Measurements from ENCODE around the gene PIK3R4. TPM values are rescaled to one million over a fixed set of nuclear protein-coding genes. Genes with fewer than 3 reads are reported as not detected.

Gene PIK3R4
- total and polyA plus RNA-seq, 2 experiments from 2014 or later, result 19.4 to 23.2 TPM

GRCh38 chr3:130732501-130732900 is 14.1 kb downstream of the PIK3R4 start:
- peaks cover 14% of the 10 kb centered on the region for H3K36me3 ChIP-seq
- H3K27me3 ChIP-seq, result no peaks in the 10 kb centered on the region
- H3K27ac ChIP-seq, result no peak overlapping the region
- TF ChIP-seq CTCF (IDR thresholded peaks at IDR 0.05; ENCODE audit: low read depth, low read length), result no peak
- no peak overlapping the region for H3K4me3 ChIP-seq
- H3K9me3 ChIP-seq (ENCODE audit: low read depth), result no peaks in the 10 kb centered on the region
- DNase-seq (ENCODE audit: low read depth in 1 of 2, low spot score in 1 of 2), result no peak
- no peaks in the 10 kb centered on the region for H3K4me1 ChIP-seq (ENCODE audit: low read depth)

DNA sequence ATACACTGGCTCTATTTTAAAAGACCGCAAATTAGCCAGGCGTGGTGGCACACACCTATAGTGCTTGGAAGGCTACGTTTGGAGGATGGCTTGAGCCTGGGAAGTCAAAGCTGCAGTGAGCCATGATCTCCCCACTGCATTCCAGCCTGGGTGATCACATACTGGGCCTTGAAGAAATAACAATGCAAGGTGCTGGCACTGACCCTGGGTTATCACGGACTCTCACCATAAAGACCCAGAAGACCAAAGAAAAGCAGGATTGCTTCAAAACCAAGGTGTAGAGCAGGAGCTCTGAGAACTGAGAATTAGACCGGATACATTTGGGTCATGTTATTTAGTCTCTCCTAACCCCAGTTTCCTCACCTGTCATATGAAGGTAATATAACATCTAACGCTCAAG is 14.8 kb downstream of the PIK3R4 start:
- DNase-seq (ENCODE audit: low read depth in 1 of 2, low spot score in 1 of 2), result no peak
- Histone ChIP-seq H3K4me3 (no peak overlapping the region), H3K36me3 (peaks cover 14% of the 10 kb centered on the region)

DNA sequence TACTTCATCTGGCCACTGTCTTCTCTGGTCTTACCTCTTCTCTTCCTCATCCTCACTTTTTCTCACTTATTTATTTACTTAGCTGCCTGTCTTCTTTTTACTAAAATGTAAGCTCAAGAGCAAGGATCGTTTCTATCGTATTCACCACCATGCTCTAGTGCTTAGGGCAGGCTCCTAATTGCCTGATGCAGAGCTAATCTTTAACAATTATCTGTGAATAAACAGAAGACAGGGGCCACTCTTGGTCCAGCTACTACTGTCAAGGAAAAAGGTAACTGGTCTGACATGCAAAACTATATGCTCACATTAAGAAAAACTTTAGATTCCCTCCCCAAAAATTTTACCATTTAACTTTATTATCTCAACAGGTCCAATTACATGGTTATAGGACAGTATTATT is 17.5 kb downstream of the PIK3R4 start:
- H3K36me3 ChIP-seq, result peaks cover 14% of the 10 kb centered on the region
- no peak overlapping the region for H3K4me3 ChIP-seq
- peaks cover 3% of the 10 kb centered on the region for H3K4me1 ChIP-seq (ENCODE audit: low read depth)
- peak overlapping the region; percentile 12 for H3K27ac ChIP-seq
- no peak for DNase-seq (ENCODE audit: low read depth in 1 of 2, low spot score in 1 of 2)
- no peaks in the 10 kb centered on the region for H3K9me3 ChIP-seq (ENCODE audit: low read depth)
- no peak for TF ChIP-seq CTCF (IDR thresholded peaks at IDR 0.05; ENCODE audit: low read depth, low read length)
- H3K27me3 ChIP-seq, result no peaks in the 10 kb centered on the region

More for the DNA sequence above, 14.8 kb downstream of the PIK3R4 start:
- Histone ChIP-seq H3K4me1 (ENCODE audit: low read depth) (peaks cover 1% of the 10 kb centered on the region), H3K9me3 (ENCODE audit: low read depth) (no peaks in the 10 kb centered on the region), H3K27ac (no peak overlapping the region), H3K27me3 (no peaks in the 10 kb centered on the region)
- no peak for TF ChIP-seq CTCF (IDR thresholded peaks at IDR 0.05; ENCODE audit: low read depth, low read length)

DNA sequence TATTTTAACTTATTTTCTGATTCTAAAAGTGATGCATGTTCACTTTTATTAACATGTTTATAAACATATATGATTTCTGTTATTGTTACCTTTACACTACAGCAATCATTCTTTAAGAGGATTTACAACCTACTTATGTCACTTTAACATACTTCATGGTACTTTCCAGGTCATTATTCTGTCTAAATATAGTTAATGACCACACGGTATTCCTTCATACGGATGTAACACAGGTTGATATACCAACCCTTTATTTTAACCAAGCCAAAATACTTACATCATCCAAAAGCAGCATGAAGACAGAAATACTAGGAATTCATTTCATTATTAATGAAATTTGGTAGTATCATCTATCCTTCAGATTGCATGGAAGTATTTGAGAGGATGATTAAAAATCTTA is 18.6 kb downstream of the PIK3R4 start:
- no peaks in the 10 kb centered on the region for H3K9me3 ChIP-seq (ENCODE audit: low read depth)
- DNase-seq (ENCODE audit: low read depth in 1 of 2, low spot score in 1 of 2), result no peak
- TF ChIP-seq CTCF (IDR thresholded peaks at IDR 0.05; ENCODE audit: low read depth, low read length), result no peak
- H3K27me3 ChIP-seq, result no peaks in the 10 kb centered on the region
- H3K27ac ChIP-seq, result no peak overlapping the region
- no peak overlapping the region for H3K4me3 ChIP-seq
- peaks cover 9% of the 10 kb centered on the region for H3K36me3 ChIP-seq
- H3K4me1 ChIP-seq (ENCODE audit: low read depth), result peaks cover 3% of the 10 kb centered on the region

GRCh38 chr3:130725746-130726145 is 20.9 kb downstream of the PIK3R4 start:
- Histone ChIP-seq H3K27ac (no peak overlapping the region), H3K4me1 (ENCODE audit: low read depth) (peaks cover 3% of the 10 kb centered on the region), H3K4me3 (no peak overlapping the region), H3K9me3 (ENCODE audit: low read depth) (no peaks in the 10 kb centered on the region), H3K36me3 (peaks cover 11% of the 10 kb centered on the region), H3K27me3 (no peaks in the 10 kb centered on the region)
- DNase-seq (ENCODE audit: low read depth in 1 of 2, low spot score in 1 of 2), result no peak
- no peak for TF ChIP-seq CTCF (IDR thresholded peaks at IDR 0.05; ENCODE audit: low read depth, low read length)

DNA sequence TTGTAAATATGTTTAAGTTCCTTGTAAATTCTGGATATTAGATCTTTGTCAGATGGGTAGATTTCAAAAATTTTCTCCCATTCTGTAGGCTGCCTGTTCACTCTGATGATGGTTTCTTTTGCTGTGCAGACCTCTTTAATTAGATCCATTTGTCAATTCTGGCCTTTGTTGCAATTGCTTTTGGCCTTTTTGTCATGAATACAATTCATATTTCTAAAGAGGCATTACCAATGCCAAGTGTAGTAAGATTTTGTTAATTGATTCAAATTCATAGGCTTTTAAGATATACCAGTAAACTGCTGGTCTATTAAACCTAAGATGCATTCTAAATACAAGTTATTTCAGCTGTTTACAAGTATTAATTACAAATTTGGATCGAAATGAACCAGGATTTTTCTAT is 31.0 kb downstream of the PIK3R4 start:
- no peak overlapping the region for H3K4me3 ChIP-seq
- TF ChIP-seq CTCF (IDR thresholded peaks at IDR 0.05; ENCODE audit: low read depth, low read length), result no peak
- no peaks in the 10 kb centered on the region for H3K9me3 ChIP-seq (ENCODE audit: low read depth)
- peaks cover 24% of the 10 kb centered on the region for H3K36me3 ChIP-seq
- no peaks in the 10 kb centered on the region for H3K4me1 ChIP-seq (ENCODE audit: low read depth)
- DNase-seq (ENCODE audit: low read depth in 1 of 2, low spot score in 1 of 2), result no peak
- H3K27me3 ChIP-seq, result no peaks in the 10 kb centered on the region
- no peak overlapping the region for H3K27ac ChIP-seq

All from cardiac muscle cell (in vitro differentiated cells and primary cell).